ENCODE data around the gene TPPP2.

The TPPP2 gene

GRCh38 chr14:21055432-21056117 is 25.6 kb downstream of the TPPP2 start:
- Histone ChIP-seq H3K4me3 (ENCODE audit: low read depth, low read length) (no peak overlapping the region), H3K4me1 (ENCODE audit: control insufficient read depth, insufficient read depth, low read length) (no peaks in the 10 kb centered on the region), H3K9me3 (ENCODE audit: control insufficient read depth, insufficient read depth, low read depth, low read length) (no peaks in the 10 kb centered on the region), H3K27ac (ENCODE audit: extremely low read depth, low read depth, low read length) (no peak overlapping the region), H3K36me3 (ENCODE audit: control insufficient read depth in 2 of 2, insufficient read depth in 1 of 2, low read length in 2 of 2) (no peaks in the 10 kb centered on the region)
- POLR2A ChIA-PET, result no interaction called here
- CTCF ChIA-PET, result interaction anchor here (1.4 to 1.9 kb wide), 4 partner anchors 12 to 41 kb away, joined by 4 to 12 read pairs (median 8); no protein-coding TSS in a partner anchor
- no peak for TF ChIP-seq ZNF529 (tag by site-specific recombination; IDR thresholded peaks at IDR 0.05; ENCODE audit: insufficient replicate concordance)
- TF ChIP-seq KLF1 (tag by site-specific recombination; IDR thresholded peaks at IDR 0.05), result no peak
- TF ChIP-seq MZF1 (tag by site-specific recombination; IDR thresholded peaks at IDR 0.05; ENCODE audit: borderline replicate concordance), result no peak
- no peak for TF ChIP-seq ZNF747 (tag by site-specific recombination; IDR thresholded peaks at IDR 0.05)
- no peak for TF ChIP-seq ZNF777 (tag by site-specific recombination; IDR thresholded peaks at IDR 0.05; ENCODE audit: borderline replicate concordance)
- TF ChIP-seq YY1 (tag by site-specific recombination; IDR thresholded peaks at IDR 0.05), result no peak
- TF ChIP-seq ZSCAN4 (tag by site-specific recombination; IDR thresholded peaks at IDR 0.05), result no peak
- TF ChIP-seq ZNF639 (tag by site-specific recombination; IDR thresholded peaks at IDR 0.05), result no peak
- no peak for TF ChIP-seq HIC1 (tag by site-specific recombination; IDR thresholded peaks at IDR 0.05)
- TF ChIP-seq ZNF76 (tag by site-specific recombination; IDR thresholded peaks at IDR 0.05; ENCODE audit: borderline replicate concordance, low read depth), result no peak
- no peak for TF ChIP-seq ZBTB49 (tag by site-specific recombination; IDR thresholded peaks at IDR 0.05; ENCODE audit: low read depth)
- no peak for TF ChIP-seq SALL2 (tag by site-specific recombination; IDR thresholded peaks at IDR 0.05; ENCODE audit: borderline replicate concordance)
- no peak for TF ChIP-seq SP2 (tag by site-specific recombination; IDR thresholded peaks at IDR 0.05)
- no peak for TF ChIP-seq ZNF175 (tag by site-specific recombination; IDR thresholded peaks at IDR 0.05)

GRCh38 chr14:21056520-21057163 is 26.6 kb downstream of the TPPP2 start:
- no peak for TF ChIP-seq ZNF654 (tag by site-specific recombination; IDR thresholded peaks at IDR 0.05; ENCODE audit: low read depth)
- ChIA-PET POLR2A (interaction anchor here (0.5 to 0.6 kb wide), 2 partner anchors 15 to 82 kb away, joined by 3 read pairs; no protein-coding TSS in a partner anchor), CTCF (interaction anchor here (1.4 to 1.9 kb wide), 5 partner anchors 11 to 43 kb away, joined by 3 to 12 read pairs (median 8); no protein-coding TSS in a partner anchor)
- Histone ChIP-seq H3K4me1 (ENCODE audit: control insufficient read depth, insufficient read depth, low read length) (no peaks in the 10 kb centered on the region), H3K4me3 (ENCODE audit: low read depth, low read length) (no peak overlapping the region), H3K36me3 (ENCODE audit: control insufficient read depth in 2 of 2, insufficient read depth in 1 of 2, low read length in 2 of 2) (no peaks in the 10 kb centered on the region), H3K27ac (ENCODE audit: extremely low read depth, low read depth, low read length) (no peak overlapping the region), H3K9me3 (ENCODE audit: control insufficient read depth, insufficient read depth, low read depth, low read length) (no peaks in the 10 kb centered on the region)
